Lower lobe of right lung (tissue), 2 donors: ENCODE measurements around the gene SLC36A1. TPM values are rescaled to one million over a fixed set of nuclear protein-coding genes. Genes with fewer than 3 reads are reported as not detected.
A peak's percentile ranks its signal among the peaks of the same experiment; 100 is the strongest.

Experiments
- ATAC-seq, 2 donors: fragments of 200-7000 bp; cut with Tn5 transposase; one replicate each; pipeline ENCODE4 v1.9.1; 2020 to 2022; ENCODE audit warnings: mild to moderate bottlenecking in 2 of 2, moderate library complexity in 2 of 2
- DNase-seq: peaks from one replicate; pipeline ENCODE4 v3.0.0-alpha.2; 2020
- H3K27ac ChIP-seq: fragments of 200-600 bp; one replicate; pipeline ENCODE4 v1.8.0; 2022
- H3K27me3 ChIP-seq: fragments of 200-600 bp; one replicate; pipeline ENCODE4 v1.8.0; 2022; ENCODE audit warnings: low read depth
- H3K36me3 ChIP-seq: fragments of 200-600 bp; one replicate; pipeline ENCODE4 v1.8.0; 2022; ENCODE audit warnings: mild to moderate bottlenecking
- H3K4me1 ChIP-seq: fragments of 200-600 bp; one replicate; pipeline ENCODE4 v1.8.0; 2022
- H3K4me3 ChIP-seq: fragments of 200-600 bp; one replicate; pipeline ENCODE4 v1.8.0; 2022; ENCODE audit warnings: mild to moderate bottlenecking
- H3K9me3 ChIP-seq: fragments of 200-600 bp; one replicate; pipeline ENCODE4 v1.8.0; 2022
- intact Hi-C: fragments of 100-400 bp; cut with DNase I; formaldehyde crosslinking; loops from one replicate; pipeline ENCODE4 v1.11.0; 2022
- total RNA-seq: library from RNA; stranded (reverse); fragmentation: NEBNext Ultra II Directional; extraction: Animal tissue kit (Norgen Biotek cat#: 25700); gene quantifications from one replicate; pipeline ENCODE4 v1.2.1, GENCODE V29; 2021
- TF ChIP-seq, protein P1 (sequence below): fragments of 200-600 bp; IDR thresholded peaks from one replicate; pipeline ENCODE4 v1.8.0; 2022; ENCODE audit warnings: antibody characterized with exemption, mild to moderate bottlenecking
- donor health status: DM: no; HTN: yes; CAD: no; lungs with severe emphysema.

SLC36A1 gene
- total RNA-seq, 1 donor from 2014 or later, result 11.5 TPM

DNA sequence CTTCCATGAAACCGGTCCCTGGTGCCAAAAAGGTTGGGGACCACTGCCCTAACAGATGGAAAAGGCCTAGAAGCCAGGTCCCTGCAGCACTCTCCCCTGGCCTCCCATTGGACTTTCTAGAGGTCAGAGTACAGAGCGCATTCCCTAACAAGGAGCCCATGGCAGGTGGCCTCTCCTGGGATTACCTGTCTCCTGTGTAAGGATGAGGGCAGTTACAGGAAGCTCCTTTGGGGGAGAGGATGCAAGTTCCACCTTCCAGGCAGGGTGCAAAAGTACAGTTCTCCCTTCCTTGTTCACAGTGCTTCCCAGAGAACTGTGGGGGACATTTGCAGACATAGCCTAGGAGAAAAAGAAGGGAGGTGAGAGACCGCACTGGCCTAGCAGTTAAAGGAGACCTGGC lies 62.4 kb downstream of the SLC36A1 start:
- no peaks in the 10 kb centered on the region for H3K36me3 ChIP-seq
- DNase-seq (no peak), ATAC-seq (no peak)
- TF ChIP-seq, protein P1, sequence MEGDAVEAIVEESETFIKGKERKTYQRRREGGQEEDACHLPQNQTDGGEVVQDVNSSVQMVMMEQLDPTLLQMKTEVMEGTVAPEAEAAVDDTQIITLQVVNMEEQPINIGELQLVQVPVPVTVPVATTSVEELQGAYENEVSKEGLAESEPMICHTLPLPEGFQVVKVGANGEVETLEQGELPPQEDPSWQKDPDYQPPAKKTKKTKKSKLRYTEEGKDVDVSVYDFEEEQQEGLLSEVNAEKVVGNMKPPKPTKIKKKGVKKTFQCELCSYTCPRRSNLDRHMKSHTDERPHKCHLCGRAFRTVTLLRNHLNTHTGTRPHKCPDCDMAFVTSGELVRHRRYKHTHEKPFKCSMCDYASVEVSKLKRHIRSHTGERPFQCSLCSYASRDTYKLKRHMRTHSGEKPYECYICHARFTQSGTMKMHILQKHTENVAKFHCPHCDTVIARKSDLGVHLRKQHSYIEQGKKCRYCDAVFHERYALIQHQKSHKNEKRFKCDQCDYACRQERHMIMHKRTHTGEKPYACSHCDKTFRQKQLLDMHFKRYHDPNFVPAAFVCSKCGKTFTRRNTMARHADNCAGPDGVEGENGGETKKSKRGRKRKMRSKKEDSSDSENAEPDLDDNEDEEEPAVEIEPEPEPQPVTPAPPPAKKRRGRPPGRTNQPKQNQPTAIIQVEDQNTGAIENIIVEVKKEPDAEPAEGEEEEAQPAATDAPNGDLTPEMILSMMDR, result no peak
- H3K4me1 ChIP-seq, result no peaks in the 10 kb centered on the region
- H3K4me3 ChIP-seq, result no peak overlapping the region
- intact Hi-C loops, result no loop called here
- H3K9me3 ChIP-seq, result no peaks in the 10 kb centered on the region
- H3K27me3 ChIP-seq, result no peaks in the 10 kb centered on the region
- H3K27ac ChIP-seq, result no peak overlapping the region

GRCh38 chr5:151517122-151517920 lies 69.9 kb downstream of the SLC36A1 start:
- Histone ChIP-seq H3K4me1 (no peaks in the 10 kb centered on the region), H3K27ac (no peak overlapping the region), H3K36me3 (no peaks in the 10 kb centered on the region), H3K4me3 (no peak overlapping the region), H3K27me3 (no peaks in the 10 kb centered on the region), H3K9me3 (no peaks in the 10 kb centered on the region)
- intact Hi-C loops, result no loop called here
- TF ChIP-seq, protein P1, result no peak
- DNase-seq, result no peak
- ATAC-seq, result no peak

GRCh38 chr5:151520294-151520693 lies 72.9 kb downstream of the SLC36A1 start:
- Histone ChIP-seq H3K27ac (no peak overlapping the region), H3K9me3 (no peaks in the 10 kb centered on the region), H3K4me3 (no peak overlapping the region), H3K27me3 (no peaks in the 10 kb centered on the region), H3K4me1 (no peaks in the 10 kb centered on the region), H3K36me3 (no peaks in the 10 kb centered on the region)
- ATAC-seq, result no peak
- intact Hi-C loops, result no loop called here
- TF ChIP-seq, protein P1, result no peak
- DNase-seq, result no peak

DNA sequence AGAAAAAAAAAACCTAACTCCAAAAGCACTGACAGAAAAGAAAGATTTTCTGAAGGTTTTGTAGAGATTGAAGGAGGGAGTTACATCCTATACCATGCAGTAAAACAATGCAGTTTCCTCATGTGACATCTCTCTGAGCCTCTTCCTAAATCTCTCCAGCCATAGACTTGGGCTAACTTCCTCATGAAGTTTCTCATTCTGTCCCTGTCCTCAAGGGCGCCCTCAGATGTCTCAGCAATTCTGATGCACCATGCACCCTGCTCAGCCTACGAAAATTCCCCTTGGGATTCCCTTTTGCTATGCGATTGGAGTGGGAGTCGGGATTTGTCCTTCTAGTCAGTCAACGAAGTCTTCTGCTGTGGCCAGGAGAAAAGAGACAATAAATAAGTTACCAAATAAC lies 74.8 kb downstream of the SLC36A1 start:
- ATAC-seq (peak in 1 of 2 donors; percentile 19), DNase-seq (no peak)
- Histone ChIP-seq H3K27me3 (no peaks in the 10 kb centered on the region), H3K4me1 (no peaks in the 10 kb centered on the region), H3K36me3 (no peaks in the 10 kb centered on the region), H3K9me3 (no peaks in the 10 kb centered on the region), H3K4me3 (no peak overlapping the region), H3K27ac (no peak overlapping the region)
- TF ChIP-seq, protein P1, result no peak
- intact Hi-C loops, result no loop called here

DNA sequence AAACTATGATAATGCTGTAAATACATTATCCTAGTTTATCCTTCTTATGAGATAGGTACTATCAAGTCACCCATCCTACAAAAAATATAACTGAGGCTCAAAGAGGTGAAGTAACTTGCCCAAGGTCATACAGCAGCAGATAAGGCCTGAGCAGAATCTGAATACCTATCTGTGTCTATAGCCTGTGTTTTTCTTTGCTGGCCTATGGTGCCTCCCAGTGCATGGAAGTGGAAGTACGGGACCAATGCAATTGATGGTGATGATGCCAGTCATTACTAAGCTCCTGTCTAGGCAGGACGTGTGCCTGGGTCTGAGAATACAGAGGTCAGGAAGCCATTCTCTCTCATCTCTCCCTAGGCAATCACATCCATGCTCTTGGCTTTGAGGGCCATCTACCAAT lies 75.9 kb downstream of the SLC36A1 start:
- H3K4me1 ChIP-seq, result no peaks in the 10 kb centered on the region
- ATAC-seq, result peak in 1 of 2 donors; percentile 60
- H3K36me3 ChIP-seq, result no peaks in the 10 kb centered on the region
- DNase-seq, result no peak
- H3K27me3 ChIP-seq, result no peaks in the 10 kb centered on the region
- no peak overlapping the region for H3K4me3 ChIP-seq
- TF ChIP-seq, protein P1, result peak; percentile 43
- intact Hi-C loops, result no loop called here
- no peak overlapping the region for H3K27ac ChIP-seq
- H3K9me3 ChIP-seq, result no peaks in the 10 kb centered on the region
